HEK293 (cell line): ENCODE data around the gene DGKB.

Experiments
- KLF16 ChIP-seq: fragments of 450-650 bp; formaldehyde crosslinking; IDR thresholded peaks from 2 replicates; pipeline ENCODE4 v1.5.1; 2017; ENCODE audit warnings: missing biosample characterization, missing genetic modification characterization
- ZNF629 ChIP-seq: fragments of 450-650 bp; formaldehyde crosslinking; IDR thresholded peaks from 2 replicates; pipeline ENCODE4 v1.5.1; 2017; ENCODE audit warnings: missing biosample characterization, missing genetic modification characterization
- ZNF677 ChIP-seq: fragments of 450-650 bp; IDR thresholded peaks from 2 replicates; pipeline ENCODE4 v1.5.0; 2018; ENCODE audit warnings: missing biosample characterization, mild to moderate bottlenecking, missing genetic modification characterization, moderate library complexity
- ZNF776 ChIP-seq: fragments of 450-650 bp; formaldehyde crosslinking; IDR thresholded peaks from 2 replicates; pipeline ENCODE4 v1.5.0; 2017; ENCODE audit warnings: missing biosample characterization, missing genetic modification characterization, borderline replicate concordance
- TF ChIP-seq, protein P1 (sequence below): fragments of 450-650 bp; formaldehyde crosslinking; IDR thresholded peaks from 2 replicates; pipeline ENCODE4 v1.5.1; 2016; ENCODE audit warnings: missing biosample characterization, missing genetic modification characterization
- TF ChIP-seq, protein P2 (sequence below): fragments of 450-650 bp; formaldehyde crosslinking; IDR thresholded peaks from 2 replicates; pipeline ENCODE4 v1.5.1; 2016; ENCODE audit warnings: missing biosample characterization, missing genetic modification characterization
- TF ChIP-seq, protein P3 (sequence below): fragments of 450-650 bp; formaldehyde crosslinking; IDR thresholded peaks from 2 replicates; pipeline ENCODE4 v1.5.1; 2016; ENCODE audit warnings: missing biosample characterization, missing genetic modification characterization
- TF ChIP-seq, protein P4 (sequence below): fragments of 450-650 bp; IDR thresholded peaks from 2 replicates; pipeline ENCODE4 v1.5.1; 2018; ENCODE audit warnings: missing biosample characterization, mild to moderate bottlenecking, missing genetic modification characterization
- TF ChIP-seq, protein P5 (sequence below): fragments of 450-650 bp; formaldehyde crosslinking; IDR thresholded peaks from 2 replicates; pipeline ENCODE4 v1.5.1; 2016; ENCODE audit warnings: missing biosample characterization, missing genetic modification characterization

DNA sequence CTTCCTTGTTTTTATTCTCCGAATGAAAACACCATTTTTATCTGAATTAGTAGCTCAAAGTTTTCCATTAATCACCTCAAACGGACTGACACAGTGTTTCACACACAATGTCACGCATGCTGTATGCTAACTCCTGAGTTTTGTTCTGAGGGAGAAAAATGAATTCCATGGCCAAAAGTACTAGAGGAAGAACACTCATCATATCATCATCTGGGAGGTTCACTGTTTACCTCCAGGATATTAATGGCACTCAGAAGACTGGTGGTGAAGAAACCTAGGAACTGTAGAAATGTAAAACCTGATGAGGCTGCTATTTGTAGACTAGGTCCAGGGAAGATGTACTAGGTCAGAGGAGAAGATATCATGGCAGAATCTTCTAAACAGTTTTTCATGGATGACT, 517.5 kb downstream of the DGKB start:
- TF ChIP-seq ZNF629 (tag by site-specific recombination) (no peak), ZNF677 (tag by site-specific recombination) (no peak), ZNF776 (no peak), KLF16 (tag by site-specific recombination) (no peak)
- TF ChIP-seq, protein P1, sequence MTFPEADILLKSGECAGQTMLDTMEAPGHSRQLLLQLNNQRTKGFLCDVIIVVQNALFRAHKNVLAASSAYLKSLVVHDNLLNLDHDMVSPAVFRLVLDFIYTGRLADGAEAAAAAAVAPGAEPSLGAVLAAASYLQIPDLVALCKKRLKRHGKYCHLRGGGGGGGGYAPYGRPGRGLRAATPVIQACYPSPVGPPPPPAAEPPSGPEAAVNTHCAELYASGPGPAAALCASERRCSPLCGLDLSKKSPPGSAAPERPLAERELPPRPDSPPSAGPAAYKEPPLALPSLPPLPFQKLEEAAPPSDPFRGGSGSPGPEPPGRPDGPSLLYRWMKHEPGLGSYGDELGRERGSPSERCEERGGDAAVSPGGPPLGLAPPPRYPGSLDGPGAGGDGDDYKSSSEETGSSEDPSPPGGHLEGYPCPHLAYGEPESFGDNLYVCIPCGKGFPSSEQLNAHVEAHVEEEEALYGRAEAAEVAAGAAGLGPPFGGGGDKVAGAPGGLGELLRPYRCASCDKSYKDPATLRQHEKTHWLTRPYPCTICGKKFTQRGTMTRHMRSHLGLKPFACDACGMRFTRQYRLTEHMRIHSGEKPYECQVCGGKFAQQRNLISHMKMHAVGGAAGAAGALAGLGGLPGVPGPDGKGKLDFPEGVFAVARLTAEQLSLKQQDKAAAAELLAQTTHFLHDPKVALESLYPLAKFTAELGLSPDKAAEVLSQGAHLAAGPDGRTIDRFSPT (tag by site-specific recombination) = no peak
- TF ChIP-seq, protein P2, sequence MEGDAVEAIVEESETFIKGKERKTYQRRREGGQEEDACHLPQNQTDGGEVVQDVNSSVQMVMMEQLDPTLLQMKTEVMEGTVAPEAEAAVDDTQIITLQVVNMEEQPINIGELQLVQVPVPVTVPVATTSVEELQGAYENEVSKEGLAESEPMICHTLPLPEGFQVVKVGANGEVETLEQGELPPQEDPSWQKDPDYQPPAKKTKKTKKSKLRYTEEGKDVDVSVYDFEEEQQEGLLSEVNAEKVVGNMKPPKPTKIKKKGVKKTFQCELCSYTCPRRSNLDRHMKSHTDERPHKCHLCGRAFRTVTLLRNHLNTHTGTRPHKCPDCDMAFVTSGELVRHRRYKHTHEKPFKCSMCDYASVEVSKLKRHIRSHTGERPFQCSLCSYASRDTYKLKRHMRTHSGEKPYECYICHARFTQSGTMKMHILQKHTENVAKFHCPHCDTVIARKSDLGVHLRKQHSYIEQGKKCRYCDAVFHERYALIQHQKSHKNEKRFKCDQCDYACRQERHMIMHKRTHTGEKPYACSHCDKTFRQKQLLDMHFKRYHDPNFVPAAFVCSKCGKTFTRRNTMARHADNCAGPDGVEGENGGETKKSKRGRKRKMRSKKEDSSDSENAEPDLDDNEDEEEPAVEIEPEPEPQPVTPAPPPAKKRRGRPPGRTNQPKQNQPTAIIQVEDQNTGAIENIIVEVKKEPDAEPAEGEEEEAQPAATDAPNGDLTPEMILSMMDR = no peak
- TF ChIP-seq, protein P3, sequence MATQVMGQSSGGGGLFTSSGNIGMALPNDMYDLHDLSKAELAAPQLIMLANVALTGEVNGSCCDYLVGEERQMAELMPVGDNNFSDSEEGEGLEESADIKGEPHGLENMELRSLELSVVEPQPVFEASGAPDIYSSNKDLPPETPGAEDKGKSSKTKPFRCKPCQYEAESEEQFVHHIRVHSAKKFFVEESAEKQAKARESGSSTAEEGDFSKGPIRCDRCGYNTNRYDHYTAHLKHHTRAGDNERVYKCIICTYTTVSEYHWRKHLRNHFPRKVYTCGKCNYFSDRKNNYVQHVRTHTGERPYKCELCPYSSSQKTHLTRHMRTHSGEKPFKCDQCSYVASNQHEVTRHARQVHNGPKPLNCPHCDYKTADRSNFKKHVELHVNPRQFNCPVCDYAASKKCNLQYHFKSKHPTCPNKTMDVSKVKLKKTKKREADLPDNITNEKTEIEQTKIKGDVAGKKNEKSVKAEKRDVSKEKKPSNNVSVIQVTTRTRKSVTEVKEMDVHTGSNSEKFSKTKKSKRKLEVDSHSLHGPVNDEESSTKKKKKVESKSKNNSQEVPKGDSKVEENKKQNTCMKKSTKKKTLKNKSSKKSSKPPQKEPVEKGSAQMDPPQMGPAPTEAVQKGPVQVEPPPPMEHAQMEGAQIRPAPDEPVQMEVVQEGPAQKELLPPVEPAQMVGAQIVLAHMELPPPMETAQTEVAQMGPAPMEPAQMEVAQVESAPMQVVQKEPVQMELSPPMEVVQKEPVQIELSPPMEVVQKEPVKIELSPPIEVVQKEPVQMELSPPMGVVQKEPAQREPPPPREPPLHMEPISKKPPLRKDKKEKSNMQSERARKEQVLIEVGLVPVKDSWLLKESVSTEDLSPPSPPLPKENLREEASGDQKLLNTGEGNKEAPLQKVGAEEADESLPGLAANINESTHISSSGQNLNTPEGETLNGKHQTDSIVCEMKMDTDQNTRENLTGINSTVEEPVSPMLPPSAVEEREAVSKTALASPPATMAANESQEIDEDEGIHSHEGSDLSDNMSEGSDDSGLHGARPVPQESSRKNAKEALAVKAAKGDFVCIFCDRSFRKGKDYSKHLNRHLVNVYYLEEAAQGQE (tag by site-specific recombination) = no peak
- TF ChIP-seq, protein P4, sequence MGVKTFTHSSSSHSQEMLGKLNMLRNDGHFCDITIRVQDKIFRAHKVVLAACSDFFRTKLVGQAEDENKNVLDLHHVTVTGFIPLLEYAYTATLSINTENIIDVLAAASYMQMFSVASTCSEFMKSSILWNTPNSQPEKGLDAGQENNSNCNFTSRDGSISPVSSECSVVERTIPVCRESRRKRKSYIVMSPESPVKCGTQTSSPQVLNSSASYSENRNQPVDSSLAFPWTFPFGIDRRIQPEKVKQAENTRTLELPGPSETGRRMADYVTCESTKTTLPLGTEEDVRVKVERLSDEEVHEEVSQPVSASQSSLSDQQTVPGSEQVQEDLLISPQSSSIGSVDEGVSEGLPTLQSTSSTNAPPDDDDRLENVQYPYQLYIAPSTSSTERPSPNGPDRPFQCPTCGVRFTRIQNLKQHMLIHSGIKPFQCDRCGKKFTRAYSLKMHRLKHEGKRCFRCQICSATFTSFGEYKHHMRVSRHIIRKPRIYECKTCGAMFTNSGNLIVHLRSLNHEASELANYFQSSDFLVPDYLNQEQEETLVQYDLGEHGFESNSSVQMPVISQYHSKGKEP (tag by site-specific recombination) = no peak
- TF ChIP-seq, protein P5, sequence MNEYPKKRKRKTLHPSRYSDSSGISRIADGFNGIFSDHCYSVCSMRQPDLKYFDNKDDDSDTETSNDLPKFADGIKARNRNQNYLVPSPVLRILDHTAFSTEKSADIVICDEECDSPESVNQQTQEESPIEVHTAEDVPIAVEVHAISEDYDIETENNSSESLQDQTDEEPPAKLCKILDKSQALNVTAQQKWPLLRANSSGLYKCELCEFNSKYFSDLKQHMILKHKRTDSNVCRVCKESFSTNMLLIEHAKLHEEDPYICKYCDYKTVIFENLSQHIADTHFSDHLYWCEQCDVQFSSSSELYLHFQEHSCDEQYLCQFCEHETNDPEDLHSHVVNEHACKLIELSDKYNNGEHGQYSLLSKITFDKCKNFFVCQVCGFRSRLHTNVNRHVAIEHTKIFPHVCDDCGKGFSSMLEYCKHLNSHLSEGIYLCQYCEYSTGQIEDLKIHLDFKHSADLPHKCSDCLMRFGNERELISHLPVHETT = no peak
